Measurements from ENCODE around the gene U2AF2.

GRCh38 chr19:55690769-55691545 lies 36.1 kb downstream of the U2AF2 start:
- TF ChIP-seq CTCF (conservative IDR thresholded peaks at IDR 0.05; ENCODE audit: low read depth, low read length) (no peak), POLR2A (IDR thresholded peaks at IDR 0.05; ENCODE audit: low read depth, low read length) (no peak), RCOR1 (IDR thresholded peaks at IDR 0.05; ENCODE audit: insufficient replicate concordance, low read length) (no peak), USF2 (IDR thresholded peaks at IDR 0.05; ENCODE audit: low read depth, low read length) (no peak), ELK1 (IDR thresholded peaks at IDR 0.05; ENCODE audit: borderline replicate concordance, low read depth, low read length) (no peak)
